AG09309 (cell line): ENCODE results near the gene BTBD16.

Source experiments
- DNase-seq: peaks from one replicate; pipeline ENCODE4 v3.0.0-alpha.2; 2010; ENCODE audit warnings: low read depth
- H3K4me3 ChIP-seq: 2 replicates; pipeline ENCODE4 v1.5.1; 2011; ENCODE audit warnings: mild to moderate bottlenecking, low read depth, low read length, moderate library complexity; ENCODE audit not compliant: control insufficient read depth
- CTCF ChIP-seq: IDR thresholded peaks from 2 replicates; pipeline ENCODE4 v1.5.1; 2011; ENCODE audit warnings: mild to moderate bottlenecking, low read depth, low read length, inconsistent platforms; ENCODE audit not compliant: insufficient read depth, control insufficient read depth; ENCODE audit errors: missing control alignments

The BTBD16 gene

GRCh38 chr10:122295451-122295809 lies 24.3 kb downstream of the BTBD16 start:
- no peak overlapping the region for H3K4me3 ChIP-seq
- DNase-seq: no peak
- TF ChIP-seq CTCF: no peak

DNA sequence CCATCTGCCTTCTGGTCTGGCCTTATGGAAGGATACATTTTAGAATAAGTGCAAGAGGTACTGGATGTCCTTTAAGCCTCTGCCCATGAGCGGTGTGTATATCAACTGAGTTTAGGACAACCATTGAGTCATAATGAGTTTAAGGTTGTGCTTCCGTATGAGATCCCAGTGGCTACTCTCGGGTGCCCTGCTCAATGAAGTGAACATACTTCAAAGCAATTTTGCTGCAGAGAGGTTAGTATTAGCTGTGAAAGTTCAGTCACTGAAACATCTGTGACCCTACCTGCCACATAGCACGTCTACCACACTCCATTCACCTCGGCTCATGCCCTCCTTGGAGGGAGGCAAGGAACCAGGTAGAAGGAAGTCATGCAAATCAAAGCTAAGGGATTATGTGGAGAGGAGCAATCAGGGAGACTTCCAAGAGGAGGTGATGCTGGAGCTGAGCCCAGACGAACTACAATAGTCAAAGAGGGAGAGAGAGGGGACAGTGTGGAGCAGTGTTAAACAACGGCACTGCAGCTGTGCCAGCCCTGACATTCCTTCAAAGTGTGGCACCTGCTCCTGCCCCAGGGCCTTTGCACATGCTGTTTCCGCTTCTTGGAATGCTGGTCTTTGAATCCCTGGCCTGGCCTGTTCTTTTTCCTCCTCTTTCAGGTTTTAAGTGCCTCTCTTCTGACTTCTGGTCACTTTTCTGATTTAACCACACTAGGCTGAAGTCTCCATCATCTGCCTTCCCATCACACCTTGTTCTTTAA lies 25.4 kb downstream of the BTBD16 start:
- no peak overlapping the region for H3K4me3 ChIP-seq
- no peak for TF ChIP-seq CTCF
- DNase-seq: no peak

- DNase-seq: no peak
- no peak overlapping the region for H3K4me3 ChIP-seq
- TF ChIP-seq CTCF: no peak
These were observed 26.5 kb downstream of the BTBD16 start for GRCh38 chr10:122297583-122297982.

- no peak for TF ChIP-seq CTCF
- H3K4me3 ChIP-seq: no peak overlapping the region
- DNase-seq: no peak
These were observed 27.1 kb downstream of the BTBD16 start for GRCh38 chr10:122298206-122298597.

DNA sequence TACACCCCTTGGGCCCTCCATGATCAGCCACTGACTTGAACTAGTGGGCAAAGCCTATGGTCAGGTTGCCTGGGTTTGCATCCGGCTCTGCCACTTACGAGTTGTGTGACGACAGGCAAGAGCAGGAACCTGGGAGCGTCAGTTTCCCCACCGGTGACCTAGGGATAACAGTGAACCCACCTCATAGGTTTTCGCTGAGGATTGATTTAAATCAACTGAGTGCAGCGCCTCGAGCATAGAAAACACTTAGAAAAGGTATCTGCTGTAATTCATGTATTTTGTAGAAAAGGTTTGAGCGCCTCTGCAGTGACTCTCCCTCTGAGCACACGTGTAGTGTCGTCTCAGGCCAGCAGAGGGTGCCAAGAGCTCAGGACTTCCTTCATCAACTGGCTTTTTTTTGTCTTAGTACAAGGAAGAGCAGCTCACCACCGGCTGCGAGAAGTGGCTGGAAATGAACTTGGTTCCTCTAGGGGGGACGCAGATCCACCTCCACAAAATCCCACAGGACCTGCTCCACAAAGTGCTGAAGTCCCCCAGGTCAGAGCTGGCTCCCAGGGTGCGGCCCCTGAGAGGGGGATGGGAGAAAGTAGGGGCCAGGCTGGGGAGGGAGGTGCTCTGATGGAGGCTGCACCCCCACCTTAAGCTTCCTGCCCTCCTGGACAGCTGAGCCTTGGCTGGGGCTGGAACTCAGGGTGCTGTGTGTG lies 27.7 kb downstream of the BTBD16 start:
- TF ChIP-seq CTCF: peak; percentile 91
- peak overlapping the region; percentile 15 for H3K4me3 ChIP-seq
- peak; percentile 41 for DNase-seq

- no peak overlapping the region for H3K4me3 ChIP-seq
- no peak for DNase-seq
- TF ChIP-seq CTCF: no peak
These were observed 28.5 kb downstream of the BTBD16 start for GRCh38 chr10:122299423-122300075.
